Astrocyte (in vitro differentiated cells and primary cell): ENCODE results near the gene PTH1R. TPM values are rescaled to one million over a fixed set of nuclear protein-coding genes. Genes with fewer than 3 reads are reported as not detected.

ENCODE experiments used
- DNase-seq: peaks from one replicate; pipeline ENCODE4 v3.0.0-alpha.2; 2010; ENCODE audit warnings: low read depth
- FAIRE-seq: peaks from 2 replicates; lab custom pipeline; 2011; peaks lifted over from hg19 to GRCh38; lab: Jason Lieb, UNC
- H2AFZ ChIP-seq: 2 replicates; pipeline ENCODE4 v1.6.0; 2012; ENCODE audit warnings: low read depth, low read length, inconsistent platforms
- H3K27ac ChIP-seq: 2 replicates; pipeline ENCODE4 v1.5.1; 2011; ENCODE audit warnings: low read depth, low read length, inconsistent platforms
- H3K27me3 ChIP-seq: 2 replicates; pipeline ENCODE4 v1.6.0; 2011; ENCODE audit warnings: low read length, inconsistent platforms; ENCODE audit not compliant: insufficient read depth
- H3K36me3 ChIP-seq: 2 replicates; pipeline ENCODE4 v1.5.1; 2011; ENCODE audit warnings: low read length, inconsistent platforms; ENCODE audit not compliant: insufficient read depth
- H3K4me1 ChIP-seq: 2 replicates; pipeline ENCODE4 v1.5.1; 2011; ENCODE audit warnings: low read length, inconsistent platforms; ENCODE audit not compliant: insufficient read depth
- H3K4me2 ChIP-seq: 2 replicates; pipeline ENCODE4 v1.6.0; 2012; ENCODE audit warnings: low read length, inconsistent platforms
- H3K4me3 ChIP-seq: 2 replicates; pipeline ENCODE4 v1.5.1; 2011; ENCODE audit warnings: low read depth, mild to moderate bottlenecking, low read length, inconsistent platforms; ENCODE audit not compliant: insufficient read depth
- H3K79me2 ChIP-seq: 2 replicates; pipeline ENCODE4 v1.6.0; 2012; ENCODE audit warnings: mild to moderate bottlenecking, low read length, inconsistent platforms; ENCODE audit not compliant: insufficient read depth
- H3K9ac ChIP-seq: 2 replicates; pipeline ENCODE4 v1.6.0; 2012; ENCODE audit warnings: mild to moderate bottlenecking, low read length, inconsistent platforms
- H3K9me3 ChIP-seq: 2 replicates; pipeline ENCODE4 v1.5.1; 2012; ENCODE audit warnings: low read depth, mild to moderate bottlenecking, low read length, inconsistent platforms; ENCODE audit not compliant: insufficient read depth
- H4K20me1 ChIP-seq: 2 replicates; pipeline ENCODE4 v1.6.0; 2012; ENCODE audit warnings: low read length, inconsistent platforms; ENCODE audit not compliant: insufficient read depth
- H3K27ac Mint-ChIP-seq: one replicate; pipeline ENCODE4 v1.8.0; 2021; ENCODE audit warnings: mild to moderate bottlenecking, mixed read lengths; ENCODE audit not compliant: unreplicated experiment
- H3K27me3 Mint-ChIP-seq: one replicate; pipeline ENCODE4 v1.8.0; 2021; ENCODE audit warnings: low read depth, mixed read lengths; ENCODE audit not compliant: unreplicated experiment
- H3K36me3 Mint-ChIP-seq: one replicate; pipeline ENCODE4 v1.8.0; 2021; ENCODE audit warnings: low read depth, mixed read lengths; ENCODE audit not compliant: unreplicated experiment
- H3K4me1 Mint-ChIP-seq: one replicate; pipeline ENCODE4 v1.8.0; 2021; ENCODE audit warnings: low read depth, mixed read lengths; ENCODE audit not compliant: unreplicated experiment
- H3K4me3 Mint-ChIP-seq: one replicate; pipeline ENCODE4 v1.8.0; 2021; ENCODE audit warnings: mild to moderate bottlenecking, moderate library complexity, mixed read lengths; ENCODE audit not compliant: unreplicated experiment
- H3K9me3 Mint-ChIP-seq: one replicate; pipeline ENCODE4 v1.8.0; 2021; ENCODE audit warnings: mild to moderate bottlenecking, mixed read lengths; ENCODE audit not compliant: unreplicated experiment
- EZH2 ChIP-seq: IDR thresholded peaks from 2 replicates; pipeline ENCODE4 v1.6.1; 2012; ENCODE audit warnings: mild to moderate bottlenecking, low read length, inconsistent platforms; ENCODE audit not compliant: insufficient read depth
- total RNA-seq: library from RNA; stranded (reverse); gene quantifications from 2 replicates; pipeline ENCODE4 v1.2.1, GENCODE V29; 2021
- TF ChIP-seq, protein P1 (sequence below): IDR thresholded peaks from 2 replicates; pipeline ENCODE4 v1.5.1; 2011; ENCODE audit warnings: low read depth, mild to moderate bottlenecking, inconsistent platforms, low read length, moderate library complexity; ENCODE audit not compliant: insufficient read depth

PTH1R gene
- total RNA-seq, 1 donor from 2014 or later: 5.2 TPM

- Histone ChIP-seq H3K9ac (no peak overlapping the region), H3K4me1 (peaks cover 25% of the 10 kb centered on the region), H3K36me3 (no peaks in the 10 kb centered on the region), H3K4me2 (no peak overlapping the region), H3K27me3 (no peaks in the 10 kb centered on the region), H3K9me3 (no peaks in the 10 kb centered on the region), H3K4me3 (no peak overlapping the region), H3K27ac (no peak overlapping the region), H2AFZ (no peak overlapping the region), H3K79me2 (no peaks in the 10 kb centered on the region), H4K20me1 (no peaks in the 10 kb centered on the region)
- no peak for DNase-seq
- no peak overlapping the region for H3K27ac Mint-ChIP-seq
- FAIRE-seq: no peak
- no peaks in the 10 kb centered on the region for H3K36me3 Mint-ChIP-seq
- no peak overlapping the region for H3K4me3 Mint-ChIP-seq
- peaks cover 16% of the 10 kb centered on the region for H3K27me3 Mint-ChIP-seq
- TF ChIP-seq, protein P1, sequence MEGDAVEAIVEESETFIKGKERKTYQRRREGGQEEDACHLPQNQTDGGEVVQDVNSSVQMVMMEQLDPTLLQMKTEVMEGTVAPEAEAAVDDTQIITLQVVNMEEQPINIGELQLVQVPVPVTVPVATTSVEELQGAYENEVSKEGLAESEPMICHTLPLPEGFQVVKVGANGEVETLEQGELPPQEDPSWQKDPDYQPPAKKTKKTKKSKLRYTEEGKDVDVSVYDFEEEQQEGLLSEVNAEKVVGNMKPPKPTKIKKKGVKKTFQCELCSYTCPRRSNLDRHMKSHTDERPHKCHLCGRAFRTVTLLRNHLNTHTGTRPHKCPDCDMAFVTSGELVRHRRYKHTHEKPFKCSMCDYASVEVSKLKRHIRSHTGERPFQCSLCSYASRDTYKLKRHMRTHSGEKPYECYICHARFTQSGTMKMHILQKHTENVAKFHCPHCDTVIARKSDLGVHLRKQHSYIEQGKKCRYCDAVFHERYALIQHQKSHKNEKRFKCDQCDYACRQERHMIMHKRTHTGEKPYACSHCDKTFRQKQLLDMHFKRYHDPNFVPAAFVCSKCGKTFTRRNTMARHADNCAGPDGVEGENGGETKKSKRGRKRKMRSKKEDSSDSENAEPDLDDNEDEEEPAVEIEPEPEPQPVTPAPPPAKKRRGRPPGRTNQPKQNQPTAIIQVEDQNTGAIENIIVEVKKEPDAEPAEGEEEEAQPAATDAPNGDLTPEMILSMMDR: no peak
- TF ChIP-seq EZH2: no peak
- no peaks in the 10 kb centered on the region for H3K9me3 Mint-ChIP-seq
- H3K4me1 Mint-ChIP-seq: no peaks in the 10 kb centered on the region
Observed at GRCh38 chr3:46906471-46907058, 29.0 kb downstream of the PTH1R start.

- no peak overlapping the region for H3K27ac ChIP-seq
- DNase-seq (no peak), FAIRE-seq (no peak)
- no peaks in the 10 kb centered on the region for H3K36me3 ChIP-seq
- no peak overlapping the region for H3K4me3 ChIP-seq
- peaks cover 25% of the 10 kb centered on the region for H3K4me1 ChIP-seq
- TF ChIP-seq EZH2: no peak
- TF ChIP-seq, protein P1: no peak
- no peaks in the 10 kb centered on the region for H3K79me2 ChIP-seq
- H3K27me3 ChIP-seq: no peaks in the 10 kb centered on the region
- H3K9ac ChIP-seq: no peak overlapping the region
- Mint-ChIP-seq H3K27ac (no peak overlapping the region), H3K4me1 (no peaks in the 10 kb centered on the region), H3K36me3 (no peaks in the 10 kb centered on the region), H3K4me3 (no peak overlapping the region), H3K9me3 (no peaks in the 10 kb centered on the region), H3K27me3 (peaks cover 16% of the 10 kb centered on the region)
- H3K4me2 ChIP-seq: no peak overlapping the region
- H2AFZ ChIP-seq: no peak overlapping the region
- H4K20me1 ChIP-seq: no peaks in the 10 kb centered on the region
- no peaks in the 10 kb centered on the region for H3K9me3 ChIP-seq
Observed at GRCh38 chr3:46907271-46907670, 29.8 kb downstream of the PTH1R start.

DNA sequence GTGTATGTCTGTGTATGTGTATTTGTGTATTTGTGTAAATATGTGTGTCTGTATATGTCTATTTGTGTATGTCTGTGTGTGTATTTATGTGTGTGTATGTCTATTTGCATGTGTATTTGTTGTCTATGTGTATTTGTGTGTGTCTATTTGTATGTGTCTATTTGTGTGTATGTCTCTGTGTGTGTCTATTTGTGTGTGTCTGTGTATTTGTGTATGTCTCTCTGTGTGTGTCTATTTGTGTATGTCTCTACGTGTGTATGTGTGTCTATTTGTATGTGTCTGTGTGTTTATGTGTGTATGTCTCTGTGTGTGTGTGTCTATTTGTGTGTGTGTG lies 30.4 kb downstream of the PTH1R start:
- Histone ChIP-seq H3K27me3 (no peaks in the 10 kb centered on the region), H3K36me3 (no peaks in the 10 kb centered on the region), H3K9me3 (no peaks in the 10 kb centered on the region), H3K9ac (no peak overlapping the region), H3K4me1 (peaks cover 25% of the 10 kb centered on the region), H3K4me2 (no peak overlapping the region), H3K79me2 (no peaks in the 10 kb centered on the region), H3K27ac (no peak overlapping the region), H3K4me3 (no peak overlapping the region), H2AFZ (no peak overlapping the region), H4K20me1 (no peaks in the 10 kb centered on the region)
- no peak for TF ChIP-seq EZH2
- TF ChIP-seq, protein P1: no peak
- Mint-ChIP-seq H3K27me3 (peaks cover 14% of the 10 kb centered on the region), H3K4me1 (no peaks in the 10 kb centered on the region), H3K9me3 (no peaks in the 10 kb centered on the region), H3K27ac (no peak overlapping the region), H3K4me3 (no peak overlapping the region), H3K36me3 (no peaks in the 10 kb centered on the region)
- no peak for FAIRE-seq
- no peak for DNase-seq
